GM19239 (cell line): ENCODE measurements around the gene ADGRG1.
A peak's percentile ranks its signal among the peaks of the same experiment; 100 is the strongest.

Experiments
- DNase-seq: peaks from one replicate; pipeline ENCODE4 v3.0.0; 2011; ENCODE audit warnings: low spot score; ENCODE audit not compliant: insufficient read length
- FAIRE-seq: peaks from 2 replicates; lab custom pipeline; 2011; peaks lifted over from hg19 to GRCh38; lab: Jason Lieb, UNC

ADGRG1 gene

GRCh38 chr16:57677622-57678369 lies 49.4 kb downstream of the ADGRG1 start:
- FAIRE-seq (no peak), DNase-seq (no peak)

GRCh38 chr16:57679016-57679415 lies 50.6 kb downstream of the ADGRG1 start:
- DNase-seq (no peak), FAIRE-seq (no peak)

- DNase-seq, result no peak
- no peak for FAIRE-seq
Observed at GRCh38 chr16:57679767-57680482, 51.5 kb downstream of the ADGRG1 start.

- DNase-seq (no peak), FAIRE-seq (no peak)
Observed at GRCh38 chr16:57680842-57681375, 52.5 kb downstream of the ADGRG1 start.

DNA sequence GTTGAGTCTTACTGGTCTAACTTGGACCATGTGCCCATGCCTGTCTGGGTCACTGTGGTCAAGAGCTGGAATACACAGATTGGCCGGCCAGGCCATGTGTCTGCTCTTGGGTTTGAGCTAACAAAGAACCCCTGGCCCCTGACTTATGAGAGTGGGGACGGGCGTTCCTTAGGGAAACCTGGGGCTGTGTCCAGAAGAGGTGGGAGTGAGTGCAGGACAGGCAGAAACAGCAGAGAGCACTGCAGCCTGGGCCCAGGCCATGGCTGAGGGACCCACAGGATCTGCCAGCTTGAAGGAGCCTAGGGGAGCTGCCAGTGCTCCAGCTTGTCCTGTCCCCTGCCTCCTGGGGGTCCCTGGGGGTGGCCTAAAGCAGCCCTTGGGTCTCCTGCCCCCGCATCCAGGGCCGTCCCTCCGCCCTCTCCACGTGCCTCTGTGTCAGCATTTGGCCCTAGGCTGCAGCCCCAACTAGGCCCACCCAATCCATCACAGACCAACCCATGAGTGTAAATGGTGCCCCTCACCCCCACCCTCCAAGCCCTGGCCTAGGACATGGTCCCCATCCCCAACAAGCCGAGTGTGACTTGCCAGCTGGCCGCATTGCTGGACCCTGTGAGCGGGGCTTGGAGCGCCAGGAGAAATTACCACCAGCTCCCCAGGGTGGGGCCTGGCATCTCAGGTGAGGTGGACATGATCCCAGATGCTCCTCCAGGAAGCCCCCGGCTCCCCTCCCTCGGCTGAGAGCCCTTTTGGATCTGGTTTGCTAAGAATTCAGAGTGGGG lies 53.7 kb downstream of the ADGRG1 start:
- DNase-seq (no peak), FAIRE-seq (no peak)

- DNase-seq (no peak), FAIRE-seq (no peak)
Observed at GRCh38 chr16:57682809-57683635, 54.6 kb downstream of the ADGRG1 start.

DNA sequence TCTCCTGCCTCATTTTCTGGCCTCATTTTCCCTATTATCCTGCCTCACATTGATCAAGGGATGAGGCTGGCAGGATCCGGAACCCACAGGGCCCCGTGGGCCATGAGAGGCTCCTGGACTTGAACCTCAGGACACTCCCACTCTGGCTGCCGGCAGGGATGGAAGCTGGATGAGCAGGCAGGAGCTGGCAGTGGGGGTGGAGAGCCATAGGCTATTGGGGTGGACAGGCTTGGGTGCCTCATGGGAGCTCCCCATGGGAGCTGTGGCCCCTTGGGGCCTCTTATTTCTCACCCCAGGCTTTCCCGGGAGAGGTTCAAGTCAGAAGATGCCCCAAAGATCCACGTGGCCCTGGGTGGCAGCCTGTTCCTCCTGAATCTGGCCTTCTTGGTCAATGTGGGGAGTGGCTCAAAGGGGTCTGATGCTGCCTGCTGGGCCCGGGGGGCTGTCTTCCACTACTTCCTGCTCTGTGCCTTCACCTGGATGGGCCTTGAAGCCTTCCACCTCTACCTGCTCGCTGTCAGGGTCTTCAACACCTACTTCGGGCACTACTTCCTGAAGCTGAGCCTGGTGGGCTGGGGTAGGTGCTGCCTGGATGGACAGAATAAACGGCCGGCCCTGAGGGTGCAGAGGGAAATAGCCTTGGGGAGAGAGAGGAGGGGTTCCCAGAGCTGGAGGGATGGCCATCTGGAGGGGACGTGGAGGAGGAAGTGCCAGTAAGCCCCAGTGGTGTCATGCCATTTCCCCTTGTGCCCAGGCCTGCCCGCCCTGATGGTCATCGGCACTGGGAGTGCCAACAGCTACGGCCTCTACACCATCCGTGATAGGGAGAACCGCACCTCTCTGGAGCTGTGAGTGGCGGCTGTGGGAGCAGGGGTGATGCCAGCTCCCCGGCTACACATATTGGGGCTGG lies 55.5 kb downstream of the ADGRG1 start:
- no peak for FAIRE-seq
- no peak for DNase-seq

GRCh38 chr16:57684626-57685358 lies 56.4 kb downstream of the ADGRG1 start:
- DNase-seq, result no peak
- no peak for FAIRE-seq

DNA sequence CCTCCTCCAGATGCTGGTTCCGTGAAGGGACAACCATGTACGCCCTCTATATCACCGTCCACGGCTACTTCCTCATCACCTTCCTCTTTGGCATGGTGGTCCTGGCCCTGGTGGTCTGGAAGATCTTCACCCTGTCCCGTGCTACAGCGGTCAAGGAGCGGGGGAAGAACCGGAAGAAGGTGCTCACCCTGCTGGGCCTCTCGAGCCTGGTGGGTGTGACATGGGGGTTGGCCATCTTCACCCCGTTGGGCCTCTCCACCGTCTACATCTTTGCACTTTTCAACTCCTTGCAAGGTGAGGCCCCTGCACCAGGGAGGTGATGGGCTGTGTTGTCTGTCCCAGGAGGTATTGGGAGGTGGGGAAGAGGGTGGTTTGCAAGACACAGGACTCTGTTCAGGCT lies 57.2 kb downstream of the ADGRG1 start:
- FAIRE-seq (no peak), DNase-seq (no peak)

DNA sequence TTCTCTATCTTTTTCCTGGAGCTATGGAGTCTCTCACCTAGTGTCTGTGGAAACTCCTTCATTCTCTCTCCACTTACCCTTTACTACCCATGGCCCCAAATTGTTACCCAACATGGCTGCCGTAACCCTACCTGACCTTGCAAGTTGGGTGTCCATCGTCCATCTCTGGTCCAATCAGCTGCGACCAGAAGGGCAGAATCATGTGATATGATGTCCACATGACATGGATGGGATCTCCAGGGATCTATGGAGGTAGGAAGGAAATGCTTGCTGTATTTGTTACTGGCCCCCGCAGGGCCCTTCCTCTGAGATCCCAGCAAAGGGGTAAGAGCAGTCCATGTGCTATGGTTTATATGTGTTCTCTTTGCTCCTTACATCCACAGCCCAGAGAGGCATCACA lies 58.1 kb downstream of the ADGRG1 start:
- FAIRE-seq (no peak), DNase-seq (no peak)

- no peak for FAIRE-seq
- no peak for DNase-seq
Observed at GRCh38 chr16:57687363-57687929, 59.0 kb downstream of the ADGRG1 start.

DNA sequence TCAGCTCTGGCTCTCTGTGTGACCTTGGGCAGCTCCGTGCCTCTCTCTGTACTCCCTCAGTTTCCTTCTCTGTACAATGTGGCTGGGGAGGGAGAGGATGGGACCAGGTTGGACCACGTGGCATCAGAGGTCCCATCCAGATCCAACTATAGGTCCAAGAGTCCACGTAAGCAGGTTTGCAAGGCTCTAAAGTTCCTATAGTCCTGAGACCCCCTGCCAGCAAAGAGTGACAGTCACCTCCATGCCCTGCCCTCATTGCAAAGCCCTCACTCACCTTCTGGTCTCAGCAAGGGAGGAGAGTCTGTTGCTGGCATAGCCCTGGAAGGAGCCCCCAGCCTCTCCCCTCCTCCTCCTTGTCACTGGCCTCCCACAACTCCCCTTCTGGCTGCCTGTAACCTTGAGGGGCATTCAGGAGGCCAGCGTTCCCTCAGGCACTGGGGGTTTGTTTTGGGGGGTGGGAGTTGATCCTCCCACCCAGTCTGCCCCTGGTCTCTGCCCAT lies 60.1 kb downstream of the ADGRG1 start:
- FAIRE-seq, result no peak
- no peak for DNase-seq

DNA sequence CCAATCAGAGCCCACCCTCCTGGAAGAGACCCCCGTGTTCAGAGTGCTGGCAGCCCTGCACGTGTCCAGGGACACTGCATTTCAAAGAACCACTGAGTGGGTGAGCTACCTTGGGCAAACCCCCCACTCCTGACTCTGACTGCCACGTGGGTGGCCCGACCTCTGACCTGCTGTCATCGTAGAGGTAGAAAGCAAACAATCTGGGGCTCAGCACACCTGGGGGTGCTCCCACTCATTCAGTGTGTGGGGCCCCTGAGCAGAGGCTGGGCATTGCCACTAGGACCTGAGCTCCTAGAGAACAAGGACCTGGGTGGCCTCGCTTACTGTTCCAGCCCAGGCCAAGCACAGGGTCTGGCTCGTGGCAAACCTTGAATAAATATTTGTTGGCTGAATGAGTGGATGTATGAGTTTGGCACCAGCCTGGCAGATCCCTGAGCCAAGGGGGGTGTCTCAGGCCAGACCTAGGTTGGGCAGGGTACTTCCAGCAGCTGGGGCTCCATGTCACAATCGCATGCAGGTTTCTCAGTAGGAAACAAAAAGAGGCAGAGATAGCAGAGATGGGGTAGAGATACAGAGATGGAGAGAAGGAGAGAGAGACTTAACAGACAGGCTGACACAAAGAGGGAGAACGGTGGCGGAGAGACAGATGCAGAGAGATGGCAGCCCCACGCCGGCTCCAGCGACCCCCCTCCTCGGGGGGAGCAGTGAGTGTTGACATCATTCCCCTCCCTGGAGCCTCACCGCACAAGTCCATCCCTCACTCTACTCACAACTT lies 60.7 kb downstream of the ADGRG1 start:
- DNase-seq, result no peak
- no peak for FAIRE-seq

GRCh38 chr16:57689762-57690558 lies 61.5 kb downstream of the ADGRG1 start:
- FAIRE-seq, result peak; percentile 87
- peak; percentile 46 for DNase-seq

DNA sequence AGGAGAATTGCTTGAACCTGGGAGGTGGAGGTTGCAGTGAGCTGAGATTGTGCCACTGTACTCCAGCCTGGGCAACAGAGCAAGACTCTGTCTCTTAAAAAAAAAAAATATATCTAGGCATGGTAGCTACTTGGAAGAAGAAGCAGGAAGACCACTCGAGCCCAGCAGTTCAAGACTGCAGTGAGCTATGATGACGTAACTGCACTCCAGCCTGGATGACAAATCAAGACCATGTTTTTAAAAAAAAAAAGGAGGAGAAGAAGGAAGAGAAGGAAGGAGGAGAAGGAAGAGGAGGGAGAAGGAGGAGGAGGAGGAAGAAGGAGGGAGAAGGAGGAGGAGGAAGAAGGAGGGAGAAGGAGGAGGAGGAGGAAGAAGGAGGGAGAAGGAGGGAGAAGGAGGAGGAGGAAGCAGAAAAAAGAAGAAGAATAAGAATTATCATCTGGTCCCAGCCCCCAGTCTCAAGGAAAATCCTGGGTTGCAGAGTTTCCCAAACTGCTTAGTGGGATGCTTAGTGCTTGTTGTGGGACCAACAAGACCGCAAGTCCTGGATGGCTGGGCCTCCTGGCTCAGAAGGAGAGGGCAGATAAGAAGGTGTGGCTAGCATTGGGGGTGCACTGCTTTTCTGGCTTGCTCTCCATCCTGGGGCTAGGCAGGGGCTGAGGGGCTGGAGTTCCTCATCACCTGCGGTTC lies 62.5 kb downstream of the ADGRG1 start:
- no peak for DNase-seq
- FAIRE-seq, result no peak

- FAIRE-seq (no peak), DNase-seq (no peak)
Observed at GRCh38 chr16:57692636-57693035, 64.2 kb downstream of the ADGRG1 start.
